Measurements from ENCODE around the gene SCARB1.
"Not testable (repeated sequence)": the region's sequence is repeated elsewhere in the genome, so short reads cannot be mapped to it uniquely, and the experiment has no call there.

Gene SCARB1

DNA sequence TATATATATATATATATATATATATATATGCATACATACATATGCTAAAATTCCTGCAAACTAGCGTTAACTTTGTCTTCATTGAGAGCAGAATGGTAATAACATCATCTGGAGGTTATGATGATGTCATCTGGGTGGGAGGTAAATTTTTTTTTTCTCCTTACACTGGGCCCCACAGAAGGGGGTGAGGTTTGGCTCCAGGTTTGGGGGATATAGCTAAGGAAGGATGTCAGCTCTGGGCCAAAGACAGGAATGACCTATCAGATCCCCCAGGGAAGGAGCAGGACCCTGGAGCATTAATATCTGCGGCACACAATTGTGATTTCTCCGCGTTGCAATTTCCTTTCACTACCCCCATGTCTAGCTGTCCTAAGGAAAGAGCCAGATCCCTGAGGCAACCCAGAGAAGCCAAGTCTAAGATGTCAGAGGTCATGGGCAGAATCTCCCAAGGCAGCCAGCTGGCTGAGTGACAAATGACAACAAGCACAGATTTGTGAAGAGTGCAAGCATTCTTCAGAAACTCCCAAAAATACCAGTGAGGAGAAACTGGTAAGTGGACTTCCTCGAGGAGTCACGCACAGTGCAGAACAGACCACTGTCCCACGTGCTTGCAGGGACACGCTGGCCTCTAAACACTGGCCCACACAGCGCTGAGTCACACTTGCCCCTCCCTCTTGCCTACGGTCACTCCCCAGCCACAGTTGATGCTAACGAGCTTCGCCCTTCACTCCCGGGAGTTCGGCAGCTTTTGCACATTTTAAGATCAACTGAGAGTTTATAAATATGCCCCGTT is 40.8 kb upstream of the SCARB1 start:
- Histone ChIP-seq H3K27ac (no peak overlapping the region), H3K9ac (ENCODE audit: insufficient read length) (no peak overlapping the region), H3K4me3 (no peak overlapping the region), H3K9me3 (ENCODE audit: low read depth, low read length) (no peaks in the 10 kb centered on the region), H3K36me3 (ENCODE audit: insufficient read depth, low read length) (no peaks in the 10 kb centered on the region)
- TF ChIP-seq EZH2 (IDR thresholded peaks at IDR 0.05) (no peak), FOXP2 (optimal IDR thresholded peaks at IDR 0.05; ENCODE audit: control extremely low read depth, extremely low read length, insufficient read depth) (no peak), POLR2AphosphoS5 (IDR thresholded peaks at IDR 0.05; ENCODE audit: borderline replicate concordance, low read depth, low read length) (no peak)
- no peak for DNase-seq (ENCODE audit: low read depth, low spot score)

DNA sequence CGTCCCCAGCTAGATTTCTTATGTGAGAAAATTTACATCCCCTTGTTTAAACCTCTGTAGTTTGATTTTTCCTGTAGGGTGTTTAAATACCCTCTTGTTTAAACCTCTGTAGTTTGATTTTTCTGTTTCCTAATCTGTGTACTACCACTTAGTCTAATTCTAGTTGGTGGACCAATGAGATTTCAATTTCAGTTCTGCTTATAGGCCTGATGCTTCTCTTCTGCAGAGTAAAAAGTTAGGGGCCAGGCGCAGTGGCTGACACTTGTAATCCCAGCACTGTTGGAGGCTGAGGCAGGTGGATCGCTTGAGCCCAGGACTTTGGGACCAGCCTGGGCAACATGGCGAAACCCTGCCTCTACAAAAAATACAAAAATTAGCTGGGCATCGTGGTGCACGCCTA is 39.3 kb upstream of the SCARB1 start:
- H3K9ac ChIP-seq (ENCODE audit: insufficient read length), result no peak overlapping the region
- DNase-seq (ENCODE audit: low read depth, low spot score), result no peak
- no peak overlapping the region for H3K27ac ChIP-seq
- no peaks in the 10 kb centered on the region for H3K9me3 ChIP-seq (ENCODE audit: low read depth, low read length)
- TF ChIP-seq FOXP2 (optimal IDR thresholded peaks at IDR 0.05; ENCODE audit: control extremely low read depth, extremely low read length, insufficient read depth) (no peak), POLR2AphosphoS5 (IDR thresholded peaks at IDR 0.05; ENCODE audit: borderline replicate concordance, low read depth, low read length) (no peak), EZH2 (IDR thresholded peaks at IDR 0.05) (no peak)
- H3K36me3 ChIP-seq (ENCODE audit: insufficient read depth, low read length), result no peaks in the 10 kb centered on the region
- no peak overlapping the region for H3K4me3 ChIP-seq

DNA sequence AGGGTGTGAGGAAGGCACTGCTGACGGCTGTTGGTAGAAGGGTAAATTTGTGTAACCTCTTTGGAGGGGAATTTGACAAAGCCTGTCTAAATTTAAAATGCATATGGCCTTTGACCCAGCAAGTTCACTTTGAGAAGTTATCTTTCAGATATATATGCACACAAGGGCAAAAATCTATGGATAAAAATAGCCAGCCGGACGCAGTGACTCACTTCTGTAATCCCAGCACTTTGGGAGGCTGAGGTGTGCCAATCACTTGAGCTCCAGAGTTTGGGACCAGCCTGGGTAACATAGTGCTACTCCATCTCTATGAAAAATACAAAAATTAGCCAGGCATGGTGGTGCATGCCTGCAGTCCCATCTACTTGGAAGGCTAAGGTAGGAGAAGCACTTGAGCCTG is 37.3 kb upstream of the SCARB1 start:
- H3K9ac ChIP-seq (ENCODE audit: insufficient read length), result no peak overlapping the region
- no peak for DNase-seq (ENCODE audit: low read depth, low spot score)
- H3K36me3 ChIP-seq (ENCODE audit: insufficient read depth, low read length), result no peaks in the 10 kb centered on the region
- TF ChIP-seq FOXP2 (optimal IDR thresholded peaks at IDR 0.05; ENCODE audit: control extremely low read depth, extremely low read length, insufficient read depth) (no peak), EZH2 (IDR thresholded peaks at IDR 0.05) (no peak), POLR2AphosphoS5 (IDR thresholded peaks at IDR 0.05; ENCODE audit: borderline replicate concordance, low read depth, low read length) (no peak)
- H3K4me3 ChIP-seq, result no peak overlapping the region
- no peaks in the 10 kb centered on the region for H3K9me3 ChIP-seq (ENCODE audit: low read depth, low read length)
- H3K27ac ChIP-seq, result no peak overlapping the region

DNA sequence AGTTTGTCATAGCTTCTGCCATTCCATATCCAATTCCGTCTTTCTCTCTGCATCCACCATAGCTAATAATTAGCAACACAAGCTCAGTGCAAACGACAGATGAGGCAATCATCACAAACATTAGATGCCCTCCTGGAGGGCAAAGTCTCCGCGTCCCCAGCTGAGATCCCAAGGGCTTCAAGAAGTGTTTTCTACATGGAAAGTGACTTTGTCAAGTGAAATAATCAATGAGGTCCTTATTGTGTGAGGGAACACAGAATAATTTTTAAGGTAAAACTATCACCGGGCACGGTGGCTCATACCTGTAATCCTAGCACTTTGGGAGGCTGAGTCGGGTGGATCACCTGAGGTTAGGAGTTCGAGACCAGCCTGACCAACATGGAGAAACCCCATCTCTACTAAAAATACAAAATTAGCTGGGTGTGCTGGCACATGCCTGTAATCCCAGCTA is 36.7 kb upstream of the SCARB1 start:
- not testable (repeated sequence) for H3K9me3 ChIP-seq (ENCODE audit: low read depth, low read length); H3K27ac ChIP-seq; DNase-seq (ENCODE audit: low read depth, low spot score); H3K4me3 ChIP-seq; H3K36me3 ChIP-seq (ENCODE audit: insufficient read depth, low read length); H3K9ac ChIP-seq (ENCODE audit: insufficient read length)

DNA sequence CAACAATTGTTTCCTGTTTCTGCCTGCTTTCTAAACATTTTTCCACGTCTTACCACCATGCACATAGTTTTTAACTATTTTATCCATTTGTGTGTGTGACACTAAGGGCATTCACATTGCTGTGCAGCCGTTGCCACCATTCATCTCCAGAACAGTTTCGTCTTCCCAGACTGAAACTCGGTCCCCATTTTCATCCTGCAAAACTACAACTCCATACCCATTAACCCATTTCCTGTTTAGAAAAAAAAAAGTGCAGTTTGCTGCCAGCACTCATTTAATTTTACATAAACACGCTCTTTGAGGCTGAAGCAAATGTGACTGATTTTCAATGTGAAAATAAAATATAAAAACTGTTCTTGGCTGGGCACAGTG is 35.2 kb upstream of the SCARB1 start:
- H3K27ac ChIP-seq, result peak overlapping the region; percentile 44; the same call in 1 of the 2 replicates

DNA sequence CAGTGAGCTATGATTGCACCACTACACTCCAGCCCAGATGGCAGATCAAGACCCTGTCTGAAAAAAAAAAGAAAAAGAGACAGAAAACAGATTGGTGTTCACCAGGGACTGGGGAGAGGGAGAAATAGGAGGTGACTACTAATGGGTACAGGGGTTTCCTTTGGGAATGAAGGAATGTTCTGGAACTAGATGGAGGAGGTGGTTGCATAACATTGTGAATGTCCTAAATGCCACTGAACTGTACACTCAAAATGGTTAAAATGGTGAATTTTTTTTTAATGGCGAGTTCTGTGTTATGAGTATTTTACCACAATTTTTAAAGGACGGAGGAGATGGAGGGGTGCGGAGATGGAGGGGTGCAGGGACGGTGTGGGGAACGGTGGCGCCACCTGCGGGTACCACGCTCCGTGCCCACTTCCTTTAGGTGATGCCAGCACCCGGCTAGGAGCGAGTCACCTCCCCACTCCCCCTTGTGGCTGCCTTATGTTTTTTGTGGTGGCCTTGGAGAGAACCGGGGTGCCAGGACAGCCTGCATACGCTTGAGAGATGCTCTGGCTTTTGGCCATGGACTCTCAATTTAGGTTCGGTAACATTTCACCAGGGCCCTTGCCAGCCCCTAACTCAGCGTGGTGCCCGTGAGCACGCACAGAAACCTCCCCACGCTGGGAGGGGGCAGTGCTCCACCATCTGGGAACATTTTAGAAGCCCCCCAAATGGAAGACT is 34.7 kb upstream of the SCARB1 start:
- H3K4me3 ChIP-seq, result peak overlapping the region; percentile 46
- no peaks in the 10 kb centered on the region for H3K36me3 ChIP-seq (ENCODE audit: insufficient read depth, low read length)
- no peak for DNase-seq (ENCODE audit: low read depth, low spot score)
- no peak overlapping the region for H3K27ac ChIP-seq
- TF ChIP-seq FOXP2 (optimal IDR thresholded peaks at IDR 0.05; ENCODE audit: control extremely low read depth, extremely low read length, insufficient read depth) (no peak), POLR2AphosphoS5 (IDR thresholded peaks at IDR 0.05; ENCODE audit: borderline replicate concordance, low read depth, low read length) (no peak)
- H3K9me3 ChIP-seq (ENCODE audit: low read depth, low read length), result no peaks in the 10 kb centered on the region
- H3K9ac ChIP-seq (ENCODE audit: insufficient read length), result no peak overlapping the region

More for the DNA sequence above, 35.2 kb upstream of the SCARB1 start:
- TF ChIP-seq FOXP2 (optimal IDR thresholded peaks at IDR 0.05; ENCODE audit: control extremely low read depth, extremely low read length, insufficient read depth) (no peak), EZH2 (IDR thresholded peaks at IDR 0.05) (no peak), POLR2AphosphoS5 (IDR thresholded peaks at IDR 0.05; ENCODE audit: borderline replicate concordance, low read depth, low read length) (no peak)
- Histone ChIP-seq H3K9ac (ENCODE audit: insufficient read length) (no peak overlapping the region), H3K4me3 (peak overlapping the region; percentile 46), H3K36me3 (ENCODE audit: insufficient read depth, low read length) (no peaks in the 10 kb centered on the region), H3K9me3 (ENCODE audit: low read depth, low read length) (no peaks in the 10 kb centered on the region)
- DNase-seq (ENCODE audit: low read depth, low spot score), result no peak

DNA sequence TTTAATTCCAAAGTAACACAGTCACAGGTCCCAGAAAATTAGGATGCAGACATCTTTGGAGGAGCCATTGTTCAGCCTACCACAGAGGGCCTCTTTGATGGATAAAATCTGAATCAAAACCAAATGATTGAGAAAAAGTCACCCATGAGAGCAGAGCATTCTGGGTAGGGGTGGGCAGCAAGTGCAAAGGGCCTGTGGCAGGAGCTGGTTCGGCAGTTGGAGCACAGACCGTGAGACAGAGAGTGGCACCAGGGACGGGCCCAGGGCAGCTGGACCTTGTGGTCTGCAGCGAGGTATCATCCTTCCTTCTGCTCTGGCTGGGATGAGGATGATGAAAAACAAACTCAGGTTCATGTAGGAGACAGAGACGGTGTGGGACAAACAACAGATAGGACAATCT is 32.8 kb upstream of the SCARB1 start:
- no peaks in the 10 kb centered on the region for H3K36me3 ChIP-seq (ENCODE audit: insufficient read depth, low read length)
- no peak overlapping the region for H3K27ac ChIP-seq
- H3K9ac ChIP-seq (ENCODE audit: insufficient read length), result no peak overlapping the region
- no peak for DNase-seq (ENCODE audit: low read depth, low spot score)
- H3K4me3 ChIP-seq, result no peak overlapping the region
- TF ChIP-seq EZH2 (IDR thresholded peaks at IDR 0.05) (no peak), FOXP2 (optimal IDR thresholded peaks at IDR 0.05; ENCODE audit: control extremely low read depth, extremely low read length, insufficient read depth) (no peak), POLR2AphosphoS5 (IDR thresholded peaks at IDR 0.05; ENCODE audit: borderline replicate concordance, low read depth, low read length) (no peak)
- H3K9me3 ChIP-seq (ENCODE audit: low read depth, low read length), result no peaks in the 10 kb centered on the region

DNA sequence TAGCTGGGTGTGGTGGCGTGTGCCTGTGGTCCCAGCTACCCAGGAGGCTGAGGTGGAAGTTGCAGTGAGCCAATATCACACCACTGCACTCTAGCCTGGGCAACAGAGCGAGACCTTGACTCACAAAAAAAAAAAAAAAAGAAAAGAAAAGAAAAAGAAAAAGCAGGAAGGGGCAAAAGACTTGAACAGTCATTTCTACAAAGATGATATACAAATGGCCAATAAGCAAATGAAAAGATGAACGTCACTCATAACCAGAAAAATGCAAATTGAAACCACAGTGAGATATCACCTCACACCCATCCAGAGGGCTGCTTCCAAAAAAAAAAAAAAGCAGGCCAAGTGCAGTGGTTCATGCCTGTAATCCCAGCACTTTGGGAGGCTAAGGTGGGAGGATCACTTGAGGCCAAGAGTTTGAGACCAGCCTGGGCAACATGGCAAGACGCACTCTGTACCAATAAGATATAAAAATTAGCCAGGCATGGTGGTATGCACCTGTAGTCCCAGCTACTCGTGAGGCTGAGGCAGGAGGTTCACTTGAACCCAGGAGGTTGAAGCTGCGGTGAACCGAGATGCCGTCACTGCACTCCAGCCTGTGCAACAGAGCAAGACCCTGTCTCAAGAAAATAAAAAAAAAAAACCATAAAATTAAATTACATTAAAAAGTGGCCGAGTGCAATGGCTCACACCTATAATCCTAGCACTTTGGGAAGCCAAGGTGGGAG is 30.3 kb upstream of the SCARB1 start:
- H3K4me3 ChIP-seq, result no peak overlapping the region
- DNase-seq (ENCODE audit: low read depth, low spot score), result no peak
- no peaks in the 10 kb centered on the region for H3K9me3 ChIP-seq (ENCODE audit: low read depth, low read length)
- no peak overlapping the region for H3K9ac ChIP-seq (ENCODE audit: insufficient read length)
- no peak for TF ChIP-seq FOXP2 (optimal IDR thresholded peaks at IDR 0.05; ENCODE audit: control extremely low read depth, extremely low read length, insufficient read depth)
- TF ChIP-seq EZH2 (IDR thresholded peaks at IDR 0.05), result no peak
- no peak for TF ChIP-seq POLR2AphosphoS5 (IDR thresholded peaks at IDR 0.05; ENCODE audit: borderline replicate concordance, low read depth, low read length)
- no peak overlapping the region for H3K27ac ChIP-seq
- H3K36me3 ChIP-seq (ENCODE audit: insufficient read depth, low read length), result no peaks in the 10 kb centered on the region

All from SK-N-MC (cell line).